Measurements from ENCODE around the gene RILP.

RILP gene

GRCh38 chr17:1626333-1626732, 23.3 kb downstream of the RILP start:
- ChIA-PET CTCF (interaction anchor here (2.3 kb wide), 1 partner anchor 52 kb away, joined by 8 read pairs; no protein-coding TSS in a partner anchor), POLR2A (interaction anchor here (1.2 kb wide), 1 partner anchor 110 kb away, joined by 3 read pairs; the partner anchor contains the start of gene INPP5K)
- TF ChIP-seq L3MBTL2 (conservative IDR thresholded peaks at IDR 0.05) = no peak
- no peak for TF ChIP-seq FOXM1 (IDR thresholded peaks at IDR 0.05; ENCODE audit: borderline replicate concordance)
- no peak for TF ChIP-seq CTBP1 (IDR thresholded peaks at IDR 0.05; ENCODE audit: borderline replicate concordance)
- no peak for TF ChIP-seq FOXK2 (IDR thresholded peaks at IDR 0.05)
- no peak for TF ChIP-seq SP1 (IDR thresholded peaks at IDR 0.05)
- no peak for TF ChIP-seq ARNT (IDR thresholded peaks at IDR 0.05)
- no peak for TF ChIP-seq HDGF (IDR thresholded peaks at IDR 0.05; ENCODE audit: borderline replicate concordance)
- no peak for TF ChIP-seq LEF1 (IDR thresholded peaks at IDR 0.05; ENCODE audit: borderline replicate concordance)
- no peak for TF ChIP-seq ELF4 (IDR thresholded peaks at IDR 0.05)
- TF ChIP-seq NFRKB (IDR thresholded peaks at IDR 0.05) = no peak
- TF ChIP-seq BHLHE40 (IDR thresholded peaks at IDR 0.05; ENCODE audit: borderline replicate concordance) = no peak
- TF ChIP-seq PKNOX1 (IDR thresholded peaks at IDR 0.05) = no peak
- TF ChIP-seq TARDBP (IDR thresholded peaks at IDR 0.05) = no peak
- no peak for TF ChIP-seq SUZ12 (IDR thresholded peaks at IDR 0.05)
- no peak for TF ChIP-seq FOXA1 (IDR thresholded peaks at IDR 0.05)
- no peak for TF ChIP-seq ZNF384 (IDR thresholded peaks at IDR 0.05)
- no peak for DNase-seq (ENCODE audit: extremely low spot score)

- no peak for DNase-seq (ENCODE audit: extremely low spot score)
- TF ChIP-seq ARNT (IDR thresholded peaks at IDR 0.05) = no peak
- CTCF ChIA-PET = interaction anchor here (2.3 kb wide), 1 partner anchor 52 kb away, joined by 8 read pairs; no protein-coding TSS in a partner anchor
- POLR2A ChIA-PET = no interaction called here
Observed at GRCh38 chr17:1625581-1625980, 24.1 kb downstream of the RILP start.

- CTCF ChIA-PET = interaction anchor here (0.6 to 2.3 kb wide), 2 partner anchors 51 to 260 kb away, joined by 4 to 8 read pairs; no protein-coding TSS in a partner anchor
- no peak for DNase-seq (ENCODE audit: extremely low spot score)
- TF ChIP-seq L3MBTL2 (conservative IDR thresholded peaks at IDR 0.05) (no peak), NFRKB (IDR thresholded peaks at IDR 0.05) (no peak), LEF1 (IDR thresholded peaks at IDR 0.05; ENCODE audit: borderline replicate concordance) (no peak), FOXA1 (IDR thresholded peaks at IDR 0.05) (no peak), SUZ12 (IDR thresholded peaks at IDR 0.05) (no peak), ARNT (IDR thresholded peaks at IDR 0.05) (no peak), HDGF (IDR thresholded peaks at IDR 0.05; ENCODE audit: borderline replicate concordance) (no peak), BHLHE40 (IDR thresholded peaks at IDR 0.05; ENCODE audit: borderline replicate concordance) (no peak), ZNF384 (IDR thresholded peaks at IDR 0.05) (no peak)
- POLR2A ChIA-PET = no interaction called here
Observed at GRCh38 chr17:1625053-1625452, 24.6 kb downstream of the RILP start.

- ChIA-PET CTCF (interaction anchor here (0.5 to 0.6 kb wide), 2 partner anchors 259 to 365 kb away, joined by 3 to 4 read pairs; no protein-coding TSS in a partner anchor), POLR2A (no interaction called here)
- TF ChIP-seq SUZ12 (IDR thresholded peaks at IDR 0.05) (no peak), ARNT (IDR thresholded peaks at IDR 0.05) (no peak), L3MBTL2 (conservative IDR thresholded peaks at IDR 0.05) (no peak), HDGF (IDR thresholded peaks at IDR 0.05; ENCODE audit: borderline replicate concordance) (no peak), LEF1 (IDR thresholded peaks at IDR 0.05; ENCODE audit: borderline replicate concordance) (no peak)
- no peak for DNase-seq (ENCODE audit: extremely low spot score)
Observed at GRCh38 chr17:1624650-1625049, 25.0 kb downstream of the RILP start.

- no peak for TF ChIP-seq L3MBTL2 (conservative IDR thresholded peaks at IDR 0.05)
- TF ChIP-seq LEF1 (IDR thresholded peaks at IDR 0.05; ENCODE audit: borderline replicate concordance) = no peak
- TF ChIP-seq NFRKB (IDR thresholded peaks at IDR 0.05) = no peak
- TF ChIP-seq SUZ12 (IDR thresholded peaks at IDR 0.05) = no peak
- TF ChIP-seq TARDBP (IDR thresholded peaks at IDR 0.05) = no peak
- no peak for TF ChIP-seq ARNT (IDR thresholded peaks at IDR 0.05)
- no peak for TF ChIP-seq BHLHE40 (IDR thresholded peaks at IDR 0.05; ENCODE audit: borderline replicate concordance)
- no peak for TF ChIP-seq FOXK2 (IDR thresholded peaks at IDR 0.05)
- no peak for TF ChIP-seq PKNOX1 (IDR thresholded peaks at IDR 0.05)
- TF ChIP-seq FOXA1 (IDR thresholded peaks at IDR 0.05) = no peak
- no peak for TF ChIP-seq ZNF384 (IDR thresholded peaks at IDR 0.05)
- no peak for TF ChIP-seq HDGF (IDR thresholded peaks at IDR 0.05; ENCODE audit: borderline replicate concordance)
- TF ChIP-seq CTBP1 (IDR thresholded peaks at IDR 0.05; ENCODE audit: borderline replicate concordance) = no peak
- no peak for TF ChIP-seq ELF4 (IDR thresholded peaks at IDR 0.05)
- ChIA-PET POLR2A (no interaction called here), CTCF (interaction anchor here (2.0 kb wide), 1 partner anchor 49 kb away, joined by 5 read pairs; no protein-coding TSS in a partner anchor)
- no peak for DNase-seq (ENCODE audit: extremely low spot score)
Observed at GRCh38 chr17:1623057-1623630, 26.5 kb downstream of the RILP start.

GRCh38 chr17:1621273-1621954, 28.3 kb downstream of the RILP start:
- ChIA-PET CTCF (interaction anchor here (2.0 kb wide), 1 partner anchor 47 kb away, joined by 5 read pairs; no protein-coding TSS in a partner anchor), POLR2A (no interaction called here)
- no peak for TF ChIP-seq NFRKB (IDR thresholded peaks at IDR 0.05)
- TF ChIP-seq SP1 (IDR thresholded peaks at IDR 0.05) = no peak
- no peak for TF ChIP-seq FOXA1 (IDR thresholded peaks at IDR 0.05)
- no peak for TF ChIP-seq FOXM1 (IDR thresholded peaks at IDR 0.05; ENCODE audit: borderline replicate concordance)
- no peak for TF ChIP-seq HDGF (IDR thresholded peaks at IDR 0.05; ENCODE audit: borderline replicate concordance)
- no peak for TF ChIP-seq ZNF384 (IDR thresholded peaks at IDR 0.05)
- TF ChIP-seq ELF4 (IDR thresholded peaks at IDR 0.05) = no peak
- TF ChIP-seq FOXK2 (IDR thresholded peaks at IDR 0.05) = no peak
- no peak for TF ChIP-seq L3MBTL2 (conservative IDR thresholded peaks at IDR 0.05)
- no peak for TF ChIP-seq PKNOX1 (IDR thresholded peaks at IDR 0.05)
- no peak for TF ChIP-seq ARNT (IDR thresholded peaks at IDR 0.05)
- TF ChIP-seq LEF1 (IDR thresholded peaks at IDR 0.05; ENCODE audit: borderline replicate concordance) = no peak
- no peak for TF ChIP-seq BHLHE40 (IDR thresholded peaks at IDR 0.05; ENCODE audit: borderline replicate concordance)
- TF ChIP-seq SUZ12 (IDR thresholded peaks at IDR 0.05) = no peak
- no peak for TF ChIP-seq CTBP1 (IDR thresholded peaks at IDR 0.05; ENCODE audit: borderline replicate concordance)
- TF ChIP-seq TARDBP (IDR thresholded peaks at IDR 0.05) = no peak
- DNase-seq (ENCODE audit: extremely low spot score) = no peak

Data from HEK293T (cell line).